Amniotic epithelial cell (primary cell): ENCODE measurements around the gene BSN.
A peak's percentile ranks its signal among the peaks of the same experiment; 100 is the strongest.

Experiments used
- DNase-seq: peaks from one replicate; pipeline ENCODE4 v3.0.0-alpha.2; 2010; ENCODE audit warnings: low read depth

BSN gene

GRCh38 chr3:49629866-49630265, 75.6 kb downstream of the BSN start:
- no peak for DNase-seq

GRCh38 chr3:49630784-49631183, 76.5 kb downstream of the BSN start:
- no peak for DNase-seq

- no peak for DNase-seq
Observed at GRCh38 chr3:49634736-49635135, 80.5 kb downstream of the BSN start.

GRCh38 chr3:49636883-49637609, 82.8 kb downstream of the BSN start:
- no peak for DNase-seq

- DNase-seq, result peak; percentile 47
Observed at GRCh38 chr3:49638445-49638844, 84.2 kb downstream of the BSN start.

- no peak for DNase-seq
Observed at GRCh38 chr3:49639551-49639950, 85.3 kb downstream of the BSN start.

GRCh38 chr3:49641292-49641691, 87.0 kb downstream of the BSN start:
- DNase-seq, result no peak

GRCh38 chr3:49641921-49642707, 87.8 kb downstream of the BSN start:
- no peak for DNase-seq

- DNase-seq, result no peak
Observed at GRCh38 chr3:49642708-49643145, 88.5 kb downstream of the BSN start.

- DNase-seq, result no peak
Observed at GRCh38 chr3:49644684-49645083, 90.4 kb downstream of the BSN start.

GRCh38 chr3:49646236-49646635, 92.0 kb downstream of the BSN start:
- no peak for DNase-seq

- no peak for DNase-seq
Observed at GRCh38 chr3:49647741-49648140, 93.5 kb downstream of the BSN start.

- no peak for DNase-seq
Observed at GRCh38 chr3:49648354-49649019, 94.2 kb downstream of the BSN start.

GRCh38 chr3:49649576-49649975, 95.3 kb downstream of the BSN start:
- no peak for DNase-seq

GRCh38 chr3:49650177-49650576, 95.9 kb downstream of the BSN start:
- DNase-seq, result no peak

- DNase-seq, result no peak
Observed at GRCh38 chr3:49650637-49651036, 96.4 kb downstream of the BSN start.

GRCh38 chr3:49652218-49652902, 98.1 kb downstream of the BSN start:
- DNase-seq, result no peak

GRCh38 chr3:49652903-49653415, 98.7 kb downstream of the BSN start:
- DNase-seq, result no peak

GRCh38 chr3:49653621-49654020, 99.3 kb downstream of the BSN start:
- DNase-seq, result no peak

GRCh38 chr3:49654176-49654825, 100.0 kb downstream of the BSN start:
- no peak for DNase-seq

- DNase-seq, result no peak
Observed at GRCh38 chr3:49654955-49655556, 100.8 kb downstream of the BSN start.
